ENCODE measurements around the gene SPATS2. TPM values are rescaled to one million over a fixed set of nuclear protein-coding genes. Genes with fewer than 3 reads are reported as not detected.

SPATS2 gene
- total and polyA plus RNA-seq, 10 of the 15 experiments (the other 5 are each of a cell fraction or from before 2014, with no cell fraction given), result 9.0 to 54.2 (median 27.5) TPM

- ChIA-PET RAD21 (ENCODE audit: unreplicated experiment) (interaction anchor here (0.6 to 3.1 kb wide), 10 partner anchors 10 to 135 kb away, joined by 3 to 17 read pairs (median 4); partner anchors contain the start of gene SPATS2), CTCF (interaction anchor here (1.0 to 2.9 kb wide), 9 partner anchors 9 to 137 kb away, joined by 3 to 17 read pairs (median 4); no protein-coding TSS in a partner anchor), POLR2A (interaction anchor here (0.6 to 3.6 kb wide), 6 partner anchors 10 to 240 kb away, joined by 3 to 19 read pairs (median 4); partner anchors contain the start of gene SPATS2), SMC1A (ENCODE audit: uncharacterized antibody, unreplicated experiment) (interaction anchor here (0.8 to 1.7 kb wide), 14 partner anchors 8 to 137 kb away, joined by 3 to 9 read pairs (median 4); partner anchors contain the start of gene SPATS2)
- Histone ChIP-seq H3K4me2 (ENCODE audit: control insufficient read depth, insufficient read depth) (no peak overlapping the region), H4K20me1 (ENCODE audit: control insufficient read depth, insufficient read depth) (peaks cover 2% of the 10 kb centered on the region; the same call in 1 of the 2 replicates), H3K36me3 (ENCODE audit: control insufficient read depth in 2 of 2, insufficient read depth in 2 of 2, low read length in 1 of 2) (peaks cover 0 to under 1% of the 10 kb centered on the region in 2 experiments; a peak in 2 of 4 replicates), H2AFZ (ENCODE audit: control insufficient read depth, low read depth, low read length) (no peak overlapping the region), H3K27ac (ENCODE audit: control insufficient read depth, insufficient read depth) (no peak overlapping the region), H3K27me3 (replicated peaks in 1 of 2; ENCODE audit: control insufficient read depth in 2 of 2, insufficient read depth in 2 of 2, low read length in 1 of 2) (no peaks in the 10 kb centered on the region), H3K79me2 (ENCODE audit: control insufficient read depth, insufficient read depth, low read length) (peaks cover 77% of the 10 kb centered on the region), H3K4me3 (no peak overlapping the region), H3K4me1 (ENCODE audit: control insufficient read depth, insufficient read depth, low read length) (no peaks in the 10 kb centered on the region), H3K9me3 (replicated peaks; ENCODE audit: control insufficient read depth, insufficient read depth, low read length) (no peaks in the 10 kb centered on the region), H3K9ac (ENCODE audit: control insufficient read depth, insufficient read depth, low read length) (no peak overlapping the region)
- BruUV-seq (replicated peaks), result no TSS peak
- peak; percentile 53 for ATAC-seq
- WGBS (ENCODE audit: insufficient coverage, insufficient replicate concordance, low lambda C conversion rate, missing lambda C conversion rate), result 98% methylated on average over 2 of the region's 2 CpGs
- intact Hi-C loops (cut with micrococcal nuclease; ENCODE audit: unreplicated experiment), result no loop called here
- in situ Hi-C loops (cut with MboI), result no loop called here
- no peak for FAIRE-seq
- no peak for DNase-seq (ENCODE audit: low read depth, low spot score)
- no peak for TF ChIP-seq FOXK2 (IDR thresholded peaks at IDR 0.05)
- no peak for TF ChIP-seq ZNF217 (IDR thresholded peaks at IDR 0.05)
- TF ChIP-seq RAD21 (IDR thresholded peaks at IDR 0.05; ENCODE audit: insufficient read depth, low read depth, low read length), result no peak
- no peak for TF ChIP-seq ZBTB40 (IDR thresholded peaks at IDR 0.05; ENCODE audit: borderline replicate concordance)
- TF ChIP-seq KAT2A (conservative IDR thresholded peaks at IDR 0.05; ENCODE audit: control insufficient read depth, low read depth, low read length), result no peak
- TF ChIP-seq RELA (IDR thresholded peaks at IDR 0.05; ENCODE audit: borderline replicate concordance, partially characterized antibody), result no peak
- TF ChIP-seq YY1 (IDR thresholded peaks at IDR 0.05; ENCODE audit: low read depth, low read length), result no peak
- TF ChIP-seq SMAD5 (IDR thresholded peaks at IDR 0.05; ENCODE audit: low read depth), result no peak
- TF ChIP-seq EP300 (IDR thresholded peaks at IDR 0.05; ENCODE audit: borderline replicate concordance in 1 of 2, control insufficient read depth in 1 of 2, low read depth in 2 of 2, low read length in 2 of 2), result no peak
- TF ChIP-seq NBN (IDR thresholded peaks at IDR 0.05), result no peak
- no peak for TF ChIP-seq KDM1A (IDR thresholded peaks at IDR 0.05; ENCODE audit: borderline replicate concordance)
- TF ChIP-seq PKNOX1 (IDR thresholded peaks at IDR 0.05), result no peak
- TF ChIP-seq ZBTB11 (CRISPR knock-in tag; IDR thresholded peaks at IDR 0.05), result no peak
- TF ChIP-seq MAX (IDR thresholded peaks at IDR 0.05; ENCODE audit: low read depth, low read length), result no peak
- no peak for TF ChIP-seq MXI1 (IDR thresholded peaks at IDR 0.05; ENCODE audit: low read depth, low read length)
Observed at GRCh38 chr12:49377386-49377785, 10.1 kb downstream of the SPATS2 start.
